ENCODE measurements around the gene OR10V1. TPM values are rescaled to one million over a fixed set of nuclear protein-coding genes. Genes with fewer than 3 reads are reported as not detected.

OR10V1 gene
- total and polyA plus RNA-seq, 2 donors (not counting 1 experiment from before 2014, with no cell fraction given) = not detected

DNA sequence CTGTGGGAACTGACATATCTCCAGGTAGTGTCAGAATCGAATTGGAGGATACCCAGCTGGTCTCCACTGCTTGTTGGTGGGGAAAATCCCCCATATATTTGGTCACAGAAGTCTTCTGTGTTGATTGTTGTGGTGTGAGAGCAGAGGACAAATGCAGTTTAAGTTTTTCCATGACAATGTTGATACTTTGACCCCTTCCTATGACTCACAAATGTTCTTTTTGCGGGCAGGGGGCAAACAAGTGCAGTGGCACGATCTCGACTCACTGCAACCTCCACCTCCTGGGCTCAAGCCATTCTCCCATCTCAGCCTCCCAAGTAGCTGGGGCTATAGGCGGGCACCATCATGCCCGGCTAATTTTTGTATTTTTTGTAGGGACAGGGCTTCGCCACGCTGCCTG is 37.4 kb downstream of the OR10V1 start:
- Histone ChIP-seq H2AFZ (ENCODE audit: low read length) (no peak overlapping the region), H3K4me2 (ENCODE audit: extremely low read depth, insufficient read depth, low read length) (no peak overlapping the region), H4K20me1 (ENCODE audit: control insufficient read depth, extremely low read depth, insufficient read depth, low read length) (no peaks in the 10 kb centered on the region), H3K9ac (ENCODE audit: insufficient read depth, low read length) (no peak overlapping the region), H3K4me3 (replicated peaks in 1 of 4; ENCODE audit: control extremely low read depth in 1 of 4, insufficient read depth in 1 of 4, low read depth in 3 of 4, low read length in 4 of 4) (no peak overlapping the region), H3K79me2 (ENCODE audit: control insufficient read depth, insufficient read depth, low read length) (no peaks in the 10 kb centered on the region), H3K27me3 (ENCODE audit: control insufficient read depth, insufficient read depth, low read length) (no peaks in the 10 kb centered on the region), H3K4me1 (ENCODE audit: control insufficient read depth, extremely low read depth, insufficient read depth, low read length) (no peaks in the 10 kb centered on the region), H3K9me3 (ENCODE audit: control insufficient read depth, insufficient read depth, low read depth, low read length) (no peaks in the 10 kb centered on the region), H3K36me3 (ENCODE audit: control insufficient read depth, insufficient read depth, low read length) (no peaks in the 10 kb centered on the region), H3K27ac (ENCODE audit: insufficient read depth, low read length) (no peak overlapping the region)
- TF ChIP-seq CTCF (conservative IDR thresholded peaks at IDR 0.05 in 1 of 2, IDR thresholded peaks at IDR 0.05 in 1 of 2; ENCODE audit: low read depth in 1 of 2, low read length in 2 of 2) (no peak), EZH2 (IDR thresholded peaks at IDR 0.05; ENCODE audit: low read length, missing control alignments) (no peak)
- DNase-seq (ENCODE audit: low read depth in 2 of 2) = no peak

DNA sequence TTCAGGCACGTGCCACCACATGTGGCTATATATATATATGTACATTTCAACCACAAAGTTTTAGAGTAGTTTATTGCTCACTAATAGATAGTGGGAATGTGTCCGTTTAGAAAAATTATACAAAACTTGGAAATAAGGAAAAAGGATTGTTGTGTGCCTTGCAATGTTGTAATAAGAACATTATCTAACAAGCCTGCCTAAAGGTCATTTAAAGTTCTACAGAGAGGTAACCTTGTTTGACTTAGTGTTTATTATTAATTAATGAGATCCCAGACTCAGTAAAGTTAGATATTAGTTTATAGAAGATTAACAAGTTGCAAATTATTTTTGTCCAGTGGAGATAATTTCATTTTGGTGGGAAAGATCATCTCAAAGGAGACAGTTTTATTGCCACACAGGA is 39.4 kb downstream of the OR10V1 start:
- Histone ChIP-seq H2AFZ (ENCODE audit: low read length) (no peak overlapping the region), H3K27ac (ENCODE audit: insufficient read depth, low read length) (no peak overlapping the region), H3K4me2 (ENCODE audit: extremely low read depth, insufficient read depth, low read length) (no peak overlapping the region), H3K4me3 (replicated peaks in 1 of 4; ENCODE audit: control extremely low read depth in 1 of 4, insufficient read depth in 1 of 4, low read depth in 3 of 4, low read length in 4 of 4) (no peak overlapping the region), H4K20me1 (ENCODE audit: control insufficient read depth, extremely low read depth, insufficient read depth, low read length) (no peaks in the 10 kb centered on the region), H3K27me3 (ENCODE audit: control insufficient read depth, insufficient read depth, low read length) (no peaks in the 10 kb centered on the region), H3K9me3 (ENCODE audit: control insufficient read depth, insufficient read depth, low read depth, low read length) (no peaks in the 10 kb centered on the region), H3K9ac (ENCODE audit: insufficient read depth, low read length) (no peak overlapping the region), H3K4me1 (ENCODE audit: control insufficient read depth, extremely low read depth, insufficient read depth, low read length) (no peaks in the 10 kb centered on the region), H3K36me3 (ENCODE audit: control insufficient read depth, insufficient read depth, low read length) (no peaks in the 10 kb centered on the region), H3K79me2 (ENCODE audit: control insufficient read depth, insufficient read depth, low read length) (no peaks in the 10 kb centered on the region)
- TF ChIP-seq EZH2 (IDR thresholded peaks at IDR 0.05; ENCODE audit: low read length, missing control alignments) (no peak), CTCF (conservative IDR thresholded peaks at IDR 0.05 in 1 of 2, IDR thresholded peaks at IDR 0.05 in 1 of 2; ENCODE audit: low read depth in 1 of 2, low read length in 2 of 2) (no peak)
- no peak for DNase-seq (ENCODE audit: low read depth in 2 of 2)

DNA sequence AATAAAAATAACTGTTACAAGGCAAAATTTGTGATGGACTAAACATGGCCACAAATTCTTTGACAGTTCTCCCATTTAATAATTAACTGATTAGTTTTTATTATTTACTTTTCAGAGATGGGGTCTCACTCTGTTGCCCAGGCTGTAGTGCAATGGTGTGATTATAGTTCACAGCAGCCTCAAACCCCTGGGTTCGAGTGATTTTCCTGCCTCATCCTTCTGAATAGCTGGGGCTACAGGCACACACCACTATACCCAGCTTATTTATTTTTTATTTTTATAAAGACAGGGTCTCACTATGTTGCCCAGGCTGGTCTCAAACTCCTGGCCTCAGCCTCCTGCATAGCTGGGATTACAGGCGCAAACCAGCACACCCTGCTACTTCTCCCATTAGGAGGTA is 40.4 kb downstream of the OR10V1 start:
- H3K27me3 ChIP-seq (ENCODE audit: control insufficient read depth, insufficient read depth, low read length) = no peaks in the 10 kb centered on the region
- no peak overlapping the region for H3K27ac ChIP-seq (ENCODE audit: insufficient read depth, low read length)
- no peak for DNase-seq (ENCODE audit: low read depth in 2 of 2)
- H3K9ac ChIP-seq (ENCODE audit: insufficient read depth, low read length) = no peak overlapping the region
- H3K79me2 ChIP-seq (ENCODE audit: control insufficient read depth, insufficient read depth, low read length) = peaks cover 3% of the 10 kb centered on the region
- no peaks in the 10 kb centered on the region for H3K4me1 ChIP-seq (ENCODE audit: control insufficient read depth, extremely low read depth, insufficient read depth, low read length)
- no peak overlapping the region for H2AFZ ChIP-seq (ENCODE audit: low read length)
- no peaks in the 10 kb centered on the region for H3K9me3 ChIP-seq (ENCODE audit: control insufficient read depth, insufficient read depth, low read depth, low read length)
- no peak overlapping the region for H3K4me3 ChIP-seq (replicated peaks in 1 of 4; ENCODE audit: control extremely low read depth in 1 of 4, insufficient read depth in 1 of 4, low read depth in 3 of 4, low read length in 4 of 4)
- TF ChIP-seq EZH2 (IDR thresholded peaks at IDR 0.05; ENCODE audit: low read length, missing control alignments) (no peak), CTCF (conservative IDR thresholded peaks at IDR 0.05 in 1 of 2, IDR thresholded peaks at IDR 0.05 in 1 of 2; ENCODE audit: low read depth in 1 of 2, low read length in 2 of 2) (no peak)
- H4K20me1 ChIP-seq (ENCODE audit: control insufficient read depth, extremely low read depth, insufficient read depth, low read length) = no peaks in the 10 kb centered on the region
- H3K36me3 ChIP-seq (ENCODE audit: control insufficient read depth, insufficient read depth, low read length) = no peaks in the 10 kb centered on the region
- no peak overlapping the region for H3K4me2 ChIP-seq (ENCODE audit: extremely low read depth, insufficient read depth, low read length)
